LNCAP (cell line): Measurements from ENCODE around the gene CACNA1C.

Experiments used
- TF ChIP-seq, protein P1 (sequence below): fragments of 450-650 bp; IDR thresholded peaks from 2 replicates; pipeline ENCODE4 v1.5.1; 2017; ENCODE audit warnings: mild to moderate bottlenecking

Gene CACNA1C

GRCh38 chr12:2140858-2141519, 88.2 kb downstream of the CACNA1C start:
- TF ChIP-seq, protein P1, sequence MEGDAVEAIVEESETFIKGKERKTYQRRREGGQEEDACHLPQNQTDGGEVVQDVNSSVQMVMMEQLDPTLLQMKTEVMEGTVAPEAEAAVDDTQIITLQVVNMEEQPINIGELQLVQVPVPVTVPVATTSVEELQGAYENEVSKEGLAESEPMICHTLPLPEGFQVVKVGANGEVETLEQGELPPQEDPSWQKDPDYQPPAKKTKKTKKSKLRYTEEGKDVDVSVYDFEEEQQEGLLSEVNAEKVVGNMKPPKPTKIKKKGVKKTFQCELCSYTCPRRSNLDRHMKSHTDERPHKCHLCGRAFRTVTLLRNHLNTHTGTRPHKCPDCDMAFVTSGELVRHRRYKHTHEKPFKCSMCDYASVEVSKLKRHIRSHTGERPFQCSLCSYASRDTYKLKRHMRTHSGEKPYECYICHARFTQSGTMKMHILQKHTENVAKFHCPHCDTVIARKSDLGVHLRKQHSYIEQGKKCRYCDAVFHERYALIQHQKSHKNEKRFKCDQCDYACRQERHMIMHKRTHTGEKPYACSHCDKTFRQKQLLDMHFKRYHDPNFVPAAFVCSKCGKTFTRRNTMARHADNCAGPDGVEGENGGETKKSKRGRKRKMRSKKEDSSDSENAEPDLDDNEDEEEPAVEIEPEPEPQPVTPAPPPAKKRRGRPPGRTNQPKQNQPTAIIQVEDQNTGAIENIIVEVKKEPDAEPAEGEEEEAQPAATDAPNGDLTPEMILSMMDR, result no peak

DNA sequence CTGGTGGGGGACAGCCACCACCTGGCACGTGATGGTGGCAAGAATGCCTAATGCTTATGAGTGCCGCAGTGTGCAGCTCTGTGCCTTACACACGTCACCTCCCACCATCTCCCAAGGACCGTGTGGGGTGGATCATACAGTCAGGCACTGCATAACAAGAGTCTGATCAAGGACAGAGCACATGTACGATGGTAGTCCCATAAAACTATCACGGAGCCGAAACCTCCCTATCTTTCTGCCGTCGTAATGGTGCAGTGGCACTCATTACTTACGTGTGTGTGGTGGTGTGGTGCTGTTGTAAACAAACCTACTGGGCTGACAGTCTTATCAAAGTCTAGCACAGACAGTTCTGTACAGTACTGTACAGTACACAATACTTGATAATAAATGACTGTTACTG, 89.3 kb downstream of the CACNA1C start:
- TF ChIP-seq, protein P1, result no peak

- TF ChIP-seq, protein P1, result no peak
Observed at GRCh38 chr12:2144951-2145350, 92.2 kb downstream of the CACNA1C start.

GRCh38 chr12:2145433-2145998, 92.7 kb downstream of the CACNA1C start:
- TF ChIP-seq, protein P1, result no peak

- TF ChIP-seq, protein P1, result no peak
Observed at GRCh38 chr12:2147335-2147734, 94.5 kb downstream of the CACNA1C start.

- TF ChIP-seq, protein P1, result no peak
Observed at GRCh38 chr12:2149091-2149490, 96.3 kb downstream of the CACNA1C start.

DNA sequence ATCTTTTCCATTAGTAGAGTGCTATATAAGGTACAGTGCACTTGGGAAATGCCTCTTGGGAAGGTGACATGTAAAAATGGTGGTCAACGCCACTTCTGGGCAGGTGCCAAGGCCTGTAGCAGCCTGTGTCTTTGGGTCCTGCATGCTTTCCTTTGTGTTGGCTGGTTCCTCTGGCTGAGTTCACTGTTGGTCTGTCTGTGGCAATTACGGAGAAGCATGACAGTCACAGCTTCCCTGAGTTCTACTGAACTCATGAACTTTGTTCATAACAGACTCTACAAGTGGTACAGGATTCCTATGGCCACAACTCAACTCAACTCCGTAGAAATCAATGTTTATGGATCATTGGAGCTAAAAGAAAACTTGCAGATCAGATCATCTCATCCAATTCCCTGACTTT, 98.0 kb downstream of the CACNA1C start:
- TF ChIP-seq, protein P1, result no peak
